K562 treated with DMSO at 1 percent for 24 hours (cell line): ENCODE data around the gene PNLIPRP2. TPM values are rescaled to one million over a fixed set of nuclear protein-coding genes. Genes with fewer than 3 reads are reported as not detected.

Experiments
- total RNA-seq: library from RNA; unstranded; fragments of 300-600 nt; gene quantifications from 2 replicates; pipeline ENCODE4 v1.2.3, GENCODE V29; 2022; ENCODE audit warnings: low read depth; ENCODE audit not compliant: insufficient read depth

The PNLIPRP2 gene
- total RNA-seq = not detected in 2 replicates

DNA sequence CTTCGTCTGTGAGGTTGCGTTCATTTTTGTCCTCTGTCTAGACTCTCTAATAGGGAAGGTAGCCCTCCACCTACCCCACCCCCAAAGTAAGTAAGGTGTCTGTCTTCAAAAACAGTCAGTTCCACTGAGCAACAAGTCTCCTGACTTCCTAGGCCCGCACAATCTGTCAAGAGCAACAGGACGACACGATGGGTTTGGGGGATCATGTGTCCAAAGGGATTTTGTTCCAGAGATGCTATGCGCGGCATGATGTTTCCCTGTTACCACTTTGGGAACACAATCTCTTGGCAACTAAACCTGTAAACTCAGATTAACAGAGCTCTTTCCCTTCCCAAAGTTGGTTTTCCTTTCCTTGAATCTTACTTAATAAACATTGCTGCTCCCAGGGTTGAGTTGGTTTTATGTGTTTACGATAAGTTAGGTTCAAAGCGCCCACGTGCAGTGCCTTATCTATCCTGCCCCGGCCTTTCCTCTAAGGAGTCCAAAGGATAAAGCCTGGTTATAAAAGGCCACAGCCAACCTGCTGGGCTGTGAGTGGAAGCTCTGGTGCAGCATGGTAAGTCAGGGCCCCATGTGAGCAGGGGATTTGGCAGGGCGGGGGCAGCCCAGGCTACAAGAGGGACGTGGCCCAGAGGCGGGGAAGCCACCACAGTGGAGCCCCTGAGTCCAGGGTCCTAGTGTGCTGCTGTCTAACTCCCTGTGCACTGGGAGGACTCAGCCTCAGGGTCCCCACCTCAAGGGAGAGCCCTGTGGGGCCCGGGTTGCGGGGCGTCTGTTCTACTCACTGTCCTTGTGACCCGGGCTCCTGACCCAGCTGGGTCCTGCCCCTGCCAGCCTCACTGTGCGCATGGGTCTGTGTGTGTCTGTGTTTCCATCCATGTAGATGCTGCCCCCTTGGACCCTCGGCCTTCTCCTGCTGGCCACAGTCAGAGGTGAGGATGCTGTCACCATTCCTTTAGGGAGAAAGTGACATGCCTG, at the start of gene PNLIPRP2:
TSS of gene PNLIPRP2 (plus strand) at position 531 of the 978 bp plus-strand sequence.

GRCh38 chr10:116590590-116591444, 29.9 kb upstream of the PNLIPRP2 start, which contains the start of gene PNLIPRP1:
TSS of gene PNLIPRP1 (plus strand) at chr10:116590959. CDS start at chr10:116591130, 171 bp downstream.

Other genes starting within 250 kb of the PNLIPRP2 start
- gene PNLIPRP3, start 193.1 kb upstream of the PNLIPRP2 start, total RNA-seq = not detected in 2 replicates
- gene PNLIP, start 75.0 kb upstream of the PNLIPRP2 start, total RNA-seq = not detected in 2 replicates
- gene PNLIPRP1, start 30.0 kb upstream of the PNLIPRP2 start, total RNA-seq = not detected in 2 replicates
- 0.25 and 0.27 TPM in 2 replicates for gene HSPA12A, start 121.6 kb downstream of the PNLIPRP2 start, total RNA-seq
- not detected in 2 replicates for gene ENO4, start 228.5 kb downstream of the PNLIPRP2 start, total RNA-seq